K562 (cell line): ENCODE data around the gene MGAT4B. TPM values are rescaled to one million over a fixed set of nuclear protein-coding genes. Genes with fewer than 3 reads are reported as not detected.

Experiments used
- CHD2 ChIP-seq: IDR thresholded peaks from 2 replicates; pipeline ENCODE4 v1.6.1; 2011; ENCODE audit warnings: low read depth, low read length
- DEAF1 ChIP-seq: fragments of 450-650 bp; formaldehyde crosslinking; IDR thresholded peaks from 2 replicates; pipeline ENCODE4 v1.4.0; 2020; ENCODE audit warnings: mild to moderate bottlenecking, moderate library complexity
- ETS1 ChIP-seq: conservative IDR thresholded peaks from 2 replicates; pipeline ENCODE4 v1.6.1; 2011; ENCODE audit warnings: low read depth, mild to moderate bottlenecking, low read length; ENCODE audit not compliant: control insufficient read depth
- ETV6 ChIP-seq, 3 experiments: fragments of 150-350 bp in 1 of 3; sonication (generic) in 1 of 3; formaldehyde crosslinking in 1 of 3; IDR thresholded peaks; 2 replicates each; pipeline versions ENCODE4 v1.6.1 to v1.8.0; 2014 to 2022; ENCODE audit warnings: borderline replicate concordance in 2 of 3, low read depth in 2 of 3, antibody characterized with exemption in 1 of 3, low read length in 1 of 3, mild to moderate bottlenecking in 1 of 3, missing genetic modification reagents in 1 of 3
- EWSR1 ChIP-seq: fragments of 450-650 bp; IDR thresholded peaks from 2 replicates; pipeline ENCODE4 v1.6.1; 2018; ENCODE audit warnings: borderline replicate concordance, mild to moderate bottlenecking, low read depth, moderate library complexity; ENCODE audit not compliant: partially characterized antibody
- EZH2 ChIP-seq: IDR thresholded peaks from 2 replicates; pipeline ENCODE4 v1.6.1; 2012; ENCODE audit warnings: low read depth, mild to moderate bottlenecking, inconsistent platforms, low read length, borderline replicate concordance
- FOS ChIP-seq: IDR thresholded peaks from 3 replicates; pipeline ENCODE4 v1.6.1; 2011; ENCODE audit not compliant: insufficient read length; ENCODE audit errors: extremely low read depth
- FOXK2 ChIP-seq, 2 experiments: fragments of 450-650 bp; IDR thresholded peaks in 1 of 2; conservative IDR thresholded peaks in 1 of 2; 2 replicates each; pipeline ENCODE4 v1.6.1; 2016; ENCODE audit warnings: low read depth in 2 of 2, mild to moderate bottlenecking in 1 of 2
- GATAD2B ChIP-seq: fragments of 450-650 bp; IDR thresholded peaks from 2 replicates; pipeline ENCODE4 v1.6.1; 2017; ENCODE audit warnings: mild to moderate bottlenecking, borderline replicate concordance
- ILK ChIP-seq: fragments of 450-650 bp; IDR thresholded peaks from 2 replicates; pipeline ENCODE4 v1.6.1; 2016; ENCODE audit warnings: missing genetic modification characterization, low read depth, mild to moderate bottlenecking, missing compliant biosample characterization, moderate library complexity, borderline replicate concordance
- MAZ ChIP-seq, 2 experiments: fragments of 450-650 bp in 1 of 2; sonication (generic) in 1 of 2; formaldehyde crosslinking; IDR thresholded peaks in 1 of 2; conservative IDR thresholded peaks in 1 of 2; 2 replicates each; pipeline versions ENCODE4 v1.4.0 to v1.5.0; 2020; ENCODE audit warnings: mild to moderate bottlenecking in 1 of 2, missing genetic modification reagents in 1 of 2
- NBN ChIP-seq: fragments of 450-650 bp; IDR thresholded peaks from 2 replicates; pipeline ENCODE4 v1.6.1; 2016; ENCODE audit warnings: low read depth, mild to moderate bottlenecking
- NCOR1 ChIP-seq: fragments of 450-650 bp; IDR thresholded peaks from 2 replicates; pipeline ENCODE4 v1.6.1; 2016; ENCODE audit warnings: mild to moderate bottlenecking, moderate library complexity
- PHF8 ChIP-seq: fragments of 200-600 bp; sonication (generic); IDR thresholded peaks from 2 replicates; pipeline ENCODE4 v1.6.1; 2012; ENCODE audit warnings: mixed run types, mild to moderate bottlenecking, inconsistent platforms, low read length, moderate library complexity, borderline replicate concordance
- XRCC4 ChIP-seq: IDR thresholded peaks from one replicate; pipeline ENCODE4 v1.6.1; 2011; ENCODE audit not compliant: insufficient read depth, insufficient read length; ENCODE audit errors: extremely low read depth
- ZNF212 ChIP-seq: fragments of 450-650 bp; formaldehyde crosslinking; IDR thresholded peaks from 2 replicates; pipeline ENCODE4 v1.4.0; 2020; ENCODE audit warnings: mild to moderate bottlenecking
- ZNF436 ChIP-seq: fragments of 250-450, 450-650 bp; sonication (Bioruptor Pico); formaldehyde crosslinking; IDR thresholded peaks from 2 replicates; pipeline ENCODE4 v1.7.0; 2020; ENCODE audit warnings: mild to moderate bottlenecking
- polyA plus RNA-seq, 8 experiments: library from polyadenylated mRNA; depleted of rRNA in 4 of 8; stranded (reverse) in 5 of 8; unstranded in 3 of 8; fragments of >200 nt; fragmentation: Nextera tagmentation in 2 of 8; fragmentation: Illumina TruSeq in 1 of 8; extraction: Ambion mirVana in 2 of 8; extraction: Trizol in 1 of 8; gene quantifications; 2 replicates each; pipeline versions ENCODE4 v1.2.1 to v1.2.3, GENCODE V29; 2011 to 2014; ENCODE audit warnings: inconsistent platforms in 1 of 8, missing spikeins in 1 of 8
- total RNA-seq, 7 experiments: library from RNA; depleted of rRNA in 6 of 7; stranded (reverse); fragments of >200 nt in 6 of 7; fragmentation: Illumina TruSeq in 2 of 7; extraction: Trizol in 2 of 7; gene quantifications; 2 replicates each; pipeline versions ENCODE4 v1.2.1 to v1.2.3, GENCODE V29; 2011 to 2021; ENCODE audit warnings: low replicate concordance in 1 of 7
- TF ChIP-seq, protein P1 (sequence below): fragments of 450-650 bp; IDR thresholded peaks from 2 replicates; pipeline ENCODE4 v1.7.0; 2016; ENCODE audit warnings: borderline replicate concordance
- TF ChIP-seq, protein P2 (sequence below): fragments of 250-450 bp; sonication (Bioruptor Pico); IDR thresholded peaks from 2 replicates; pipeline ENCODE4 v1.5.0; 2021
- TF ChIP-seq, protein P3 (sequence below): sonication (generic); IDR thresholded peaks from 2 replicates; pipeline ENCODE4 v1.6.1; 2016

The MGAT4B gene
- total and polyA plus RNA-seq, 9 of the 15 experiments (the other 6 are each of a cell fraction or from before 2014, with no cell fraction given): 0.34 to 133 (median 75.4) TPM

DNA sequence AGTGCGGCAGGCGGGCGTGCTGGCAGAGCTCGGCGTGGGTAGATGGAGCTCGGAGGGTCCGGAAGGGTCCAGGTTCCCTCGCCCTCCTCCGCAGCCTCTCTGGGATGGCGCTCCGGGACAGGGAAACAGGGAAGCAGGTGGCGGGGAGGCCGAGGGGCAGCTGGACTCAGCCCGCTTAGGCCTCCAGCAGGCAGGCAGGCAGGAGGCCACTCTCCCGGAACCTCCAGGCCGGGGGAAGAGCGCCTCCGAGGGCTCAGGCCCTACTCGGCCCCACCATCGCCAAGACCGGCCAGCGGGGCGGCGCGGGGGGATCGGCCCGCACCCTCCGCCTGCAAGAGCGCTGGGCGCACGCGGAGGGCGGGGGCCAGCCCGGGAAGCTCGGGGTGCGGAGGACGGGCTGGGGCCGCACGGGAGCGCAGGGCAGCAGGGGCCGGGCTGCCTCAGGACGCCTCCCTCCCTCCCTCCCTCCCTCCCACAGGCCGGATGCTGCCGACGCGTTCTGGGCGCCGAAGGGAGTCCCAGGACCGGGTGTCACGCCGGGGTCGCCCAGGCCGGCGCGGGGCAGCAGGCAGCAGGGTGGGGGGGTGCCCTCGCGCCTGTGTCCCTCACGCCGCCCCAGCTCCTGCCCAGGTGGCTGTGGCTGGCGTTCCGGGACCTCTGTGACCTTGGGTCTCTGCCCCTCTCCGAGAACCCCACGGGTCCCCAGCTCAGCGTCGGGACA lies 977 bp downstream of the MGAT4B start (continued):
- TF ChIP-seq FOS (no peak), ZNF436 (no peak), DEAF1 (CRISPR knock-in tag) (no peak), ILK (tag) (no peak), NCOR1 (no peak), ETV6 (IDR thresholded peaks at IDR 0.05; ENCODE audit: borderline replicate concordance in 1 of 2, low read depth in 2 of 2, low read length in 1 of 2) (no peak), ETV6 (CRISPR knock-in tag; IDR thresholded peaks at IDR 0.05; ENCODE audit: borderline replicate concordance) (peak; percentile 76; the same call in 1 of the 2 replicates), XRCC4 (no peak), CHD2 (no peak), ZNF212 (CRISPR knock-in tag) (no peak), FOXK2 (conservative IDR thresholded peaks at IDR 0.05 in 1 of 2, IDR thresholded peaks at IDR 0.05 in 1 of 2; ENCODE audit: low read depth in 2 of 2) (no peak), NBN (no peak), ETS1 (no peak), GATAD2B (0 out of 2 replicates have a peak, but pooled peaks have one; percentile 35), EZH2 (no peak), EWSR1 (no peak), PHF8 (peak; percentile 45; the same call in 1 of the 2 replicates), MAZ (CRISPR knock-in tag; conservative IDR thresholded peaks at IDR 0.05 in 1 of 2, IDR thresholded peaks at IDR 0.05 in 1 of 2) (peak; percentile 59 to 88)
- TF ChIP-seq, protein P1, sequence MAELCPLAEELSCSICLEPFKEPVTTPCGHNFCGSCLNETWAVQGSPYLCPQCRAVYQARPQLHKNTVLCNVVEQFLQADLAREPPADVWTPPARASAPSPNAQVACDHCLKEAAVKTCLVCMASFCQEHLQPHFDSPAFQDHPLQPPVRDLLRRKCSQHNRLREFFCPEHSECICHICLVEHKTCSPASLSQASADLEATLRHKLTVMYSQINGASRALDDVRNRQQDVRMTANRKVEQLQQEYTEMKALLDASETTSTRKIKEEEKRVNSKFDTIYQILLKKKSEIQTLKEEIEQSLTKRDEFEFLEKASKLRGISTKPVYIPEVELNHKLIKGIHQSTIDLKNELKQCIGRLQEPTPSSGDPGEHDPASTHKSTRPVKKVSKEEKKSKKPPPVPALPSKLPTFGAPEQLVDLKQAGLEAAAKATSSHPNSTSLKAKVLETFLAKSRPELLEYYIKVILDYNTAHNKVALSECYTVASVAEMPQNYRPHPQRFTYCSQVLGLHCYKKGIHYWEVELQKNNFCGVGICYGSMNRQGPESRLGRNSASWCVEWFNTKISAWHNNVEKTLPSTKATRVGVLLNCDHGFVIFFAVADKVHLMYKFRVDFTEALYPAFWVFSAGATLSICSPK: no peak
- TF ChIP-seq, protein P2, sequence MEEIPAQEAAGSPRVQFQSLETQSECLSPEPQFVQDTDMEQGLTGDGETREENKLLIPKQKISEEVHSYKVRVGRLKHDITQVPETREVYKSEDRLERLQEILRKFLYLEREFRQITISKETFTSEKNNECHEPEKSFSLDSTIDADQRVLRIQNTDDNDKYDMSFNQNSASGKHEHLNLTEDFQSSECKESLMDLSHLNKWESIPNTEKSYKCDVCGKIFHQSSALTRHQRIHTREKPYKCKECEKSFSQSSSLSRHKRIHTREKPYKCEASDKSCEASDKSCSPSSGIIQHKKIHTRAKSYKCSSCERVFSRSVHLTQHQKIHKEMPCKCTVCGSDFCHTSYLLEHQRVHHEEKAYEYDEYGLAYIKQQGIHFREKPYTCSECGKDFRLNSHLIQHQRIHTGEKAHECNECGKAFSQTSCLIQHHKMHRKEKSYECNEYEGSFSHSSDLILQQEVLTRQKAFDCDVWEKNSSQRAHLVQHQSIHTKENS (CRISPR knock-in tag): no peak
- TF ChIP-seq, protein P3, sequence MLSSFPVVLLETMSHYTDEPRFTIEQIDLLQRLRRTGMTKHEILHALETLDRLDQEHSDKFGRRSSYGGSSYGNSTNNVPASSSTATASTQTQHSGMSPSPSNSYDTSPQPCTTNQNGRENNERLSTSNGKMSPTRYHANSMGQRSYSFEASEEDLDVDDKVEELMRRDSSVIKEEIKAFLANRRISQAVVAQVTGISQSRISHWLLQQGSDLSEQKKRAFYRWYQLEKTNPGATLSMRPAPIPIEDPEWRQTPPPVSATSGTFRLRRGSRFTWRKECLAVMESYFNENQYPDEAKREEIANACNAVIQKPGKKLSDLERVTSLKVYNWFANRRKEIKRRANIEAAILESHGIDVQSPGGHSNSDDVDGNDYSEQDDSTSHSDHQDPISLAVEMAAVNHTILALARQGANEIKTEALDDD: no peak
